ENCODE results near the gene LRRTM4.

GRCh38 chr2:77421971-77422370 lies 100.2 kb downstream of the LRRTM4 start:
- TF ChIP-seq POLR2AphosphoS5 (IDR thresholded peaks at IDR 0.05; ENCODE audit: low read depth, low read length) (no peak), FOXP2 (optimal IDR thresholded peaks at IDR 0.05; ENCODE audit: borderline replicate concordance, extremely low read depth, extremely low read length, insufficient read depth) (no peak), TAF1 (IDR thresholded peaks at IDR 0.05; ENCODE audit: borderline replicate concordance, insufficient read depth, low read length) (no peak)
